ENCODE data around the gene CASP5.
"Not testable (repeated sequence)": the region's sequence is repeated elsewhere in the genome, so short reads cannot be mapped to it uniquely, and the experiment has no call there.

Gene CASP5

DNA sequence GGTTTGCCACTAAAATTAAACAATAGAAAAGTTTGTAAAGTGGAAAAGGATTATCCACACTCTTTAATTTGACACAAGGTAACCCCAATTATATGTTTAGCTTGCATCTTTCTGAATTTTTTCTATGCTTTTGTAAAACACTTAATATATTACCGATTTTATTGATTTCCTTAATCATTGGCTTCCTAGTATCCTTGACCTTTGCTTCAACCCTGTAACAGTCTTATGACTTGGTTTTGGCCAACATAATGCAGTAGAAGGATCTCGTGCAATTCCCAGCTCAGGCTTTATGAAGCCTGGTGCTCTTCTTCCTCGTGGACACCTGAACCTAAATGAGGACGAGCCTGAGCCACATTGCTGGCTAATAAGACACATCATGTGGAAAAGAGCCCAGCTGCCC is 31.0 kb downstream of the CASP5 start:
- H3K4me3 ChIP-seq (ENCODE audit: low read depth, low read length): no peak overlapping the region
- H3K27ac ChIP-seq: no peak overlapping the region
- TF ChIP-seq, protein P1, sequence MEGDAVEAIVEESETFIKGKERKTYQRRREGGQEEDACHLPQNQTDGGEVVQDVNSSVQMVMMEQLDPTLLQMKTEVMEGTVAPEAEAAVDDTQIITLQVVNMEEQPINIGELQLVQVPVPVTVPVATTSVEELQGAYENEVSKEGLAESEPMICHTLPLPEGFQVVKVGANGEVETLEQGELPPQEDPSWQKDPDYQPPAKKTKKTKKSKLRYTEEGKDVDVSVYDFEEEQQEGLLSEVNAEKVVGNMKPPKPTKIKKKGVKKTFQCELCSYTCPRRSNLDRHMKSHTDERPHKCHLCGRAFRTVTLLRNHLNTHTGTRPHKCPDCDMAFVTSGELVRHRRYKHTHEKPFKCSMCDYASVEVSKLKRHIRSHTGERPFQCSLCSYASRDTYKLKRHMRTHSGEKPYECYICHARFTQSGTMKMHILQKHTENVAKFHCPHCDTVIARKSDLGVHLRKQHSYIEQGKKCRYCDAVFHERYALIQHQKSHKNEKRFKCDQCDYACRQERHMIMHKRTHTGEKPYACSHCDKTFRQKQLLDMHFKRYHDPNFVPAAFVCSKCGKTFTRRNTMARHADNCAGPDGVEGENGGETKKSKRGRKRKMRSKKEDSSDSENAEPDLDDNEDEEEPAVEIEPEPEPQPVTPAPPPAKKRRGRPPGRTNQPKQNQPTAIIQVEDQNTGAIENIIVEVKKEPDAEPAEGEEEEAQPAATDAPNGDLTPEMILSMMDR (IDR thresholded peaks at IDR 0.05; ENCODE audit: low read depth, low read length, missing control alignments): no peak
- no peaks in the 10 kb centered on the region for H3K27me3 ChIP-seq (replicated peaks)
- DNase-seq: no peak
- in situ Hi-C loops (cut with HindIII; ENCODE audit: low pct_ligation_motif_present, low sequenced_read_pairs): no loop called here
- no peaks in the 10 kb centered on the region for H3K36me3 ChIP-seq (replicated peaks)

DNA sequence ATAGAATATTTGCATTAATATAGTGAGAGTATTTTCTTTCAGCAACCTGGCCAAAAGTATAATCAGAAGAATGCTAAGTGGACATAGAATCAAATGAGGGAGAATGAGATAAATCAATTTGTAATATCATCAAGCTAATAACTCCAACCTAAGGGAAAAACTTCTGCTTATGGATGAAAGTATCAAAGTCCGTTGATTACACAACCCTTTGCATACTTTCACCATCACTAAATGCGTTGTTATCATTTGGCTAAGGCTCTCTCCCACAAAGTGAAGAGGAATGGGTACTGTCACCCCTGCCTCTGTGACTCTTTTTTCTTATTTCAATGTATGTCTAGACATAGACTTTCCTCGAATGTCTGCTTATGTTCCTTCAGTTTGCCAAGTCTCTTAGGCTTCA is 38.2 kb downstream of the CASP5 start:
- TF ChIP-seq, protein P1 (IDR thresholded peaks at IDR 0.05; ENCODE audit: low read depth, low read length, missing control alignments): no peak
- in situ Hi-C loops (cut with HindIII; ENCODE audit: low pct_ligation_motif_present, low sequenced_read_pairs): no loop called here
- no peak for DNase-seq
- Histone ChIP-seq H3K27ac (no peak overlapping the region), H3K4me3 (ENCODE audit: low read depth, low read length) (no peak overlapping the region), H3K27me3 (replicated peaks) (no peaks in the 10 kb centered on the region), H3K36me3 (replicated peaks) (no peaks in the 10 kb centered on the region)

DNA sequence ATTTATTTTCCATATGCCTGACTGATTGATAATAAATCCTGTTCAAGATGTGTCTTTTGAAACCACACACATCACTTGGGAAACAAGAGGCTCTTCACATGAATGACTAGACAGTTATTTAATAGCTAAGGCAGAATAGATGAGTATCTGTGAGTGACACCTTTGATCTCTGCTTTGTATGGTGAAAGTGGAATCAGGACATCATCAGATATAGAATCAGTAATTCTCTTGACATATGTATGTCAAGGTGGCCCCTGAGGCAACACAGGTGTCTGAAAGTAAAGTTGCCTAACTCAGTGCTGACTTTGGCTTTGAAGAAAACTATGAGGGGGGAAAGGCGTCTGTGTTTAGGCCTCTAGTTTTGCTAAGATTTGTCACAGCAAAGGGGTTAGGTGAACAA is 43.1 kb downstream of the CASP5 start:
- Histone ChIP-seq H3K36me3 (replicated peaks) (no peaks in the 10 kb centered on the region), H3K27me3 (replicated peaks) (no peaks in the 10 kb centered on the region), H3K27ac (no peak overlapping the region), H3K4me3 (ENCODE audit: low read depth, low read length) (no peak overlapping the region)
- in situ Hi-C loops (cut with HindIII; ENCODE audit: low pct_ligation_motif_present, low sequenced_read_pairs): no loop called here
- no peak for DNase-seq
- TF ChIP-seq, protein P1 (IDR thresholded peaks at IDR 0.05; ENCODE audit: low read depth, low read length, missing control alignments): no peak

DNA sequence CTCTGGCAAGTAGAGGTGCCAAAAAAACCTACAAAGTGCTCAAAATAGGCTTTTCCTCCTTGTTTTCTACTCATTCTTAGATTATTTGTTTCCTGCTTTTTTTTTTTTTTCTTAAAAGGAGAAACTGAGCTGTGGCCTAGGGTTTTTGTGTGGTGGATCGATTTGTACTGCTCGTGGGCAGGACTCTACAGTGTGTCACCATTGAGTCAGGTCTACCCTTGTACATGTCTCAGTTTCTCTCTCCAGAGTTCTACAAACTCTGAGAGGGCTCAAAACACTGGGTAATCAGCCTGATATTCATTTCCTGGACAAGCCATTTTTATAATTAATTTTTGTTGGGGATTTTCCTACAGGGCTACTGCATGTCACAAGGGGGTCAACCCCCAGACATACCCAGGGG is 49.4 kb downstream of the CASP5 start:
- H3K36me3 ChIP-seq (replicated peaks): no peaks in the 10 kb centered on the region
- no peaks in the 10 kb centered on the region for H3K27me3 ChIP-seq (replicated peaks)
- in situ Hi-C loops (cut with HindIII; ENCODE audit: low pct_ligation_motif_present, low sequenced_read_pairs): no loop called here
- no peak overlapping the region for H3K4me3 ChIP-seq (ENCODE audit: low read depth, low read length)
- no peak for DNase-seq
- TF ChIP-seq, protein P1 (IDR thresholded peaks at IDR 0.05; ENCODE audit: low read depth, low read length, missing control alignments): no peak
- H3K27ac ChIP-seq: no peak overlapping the region

DNA sequence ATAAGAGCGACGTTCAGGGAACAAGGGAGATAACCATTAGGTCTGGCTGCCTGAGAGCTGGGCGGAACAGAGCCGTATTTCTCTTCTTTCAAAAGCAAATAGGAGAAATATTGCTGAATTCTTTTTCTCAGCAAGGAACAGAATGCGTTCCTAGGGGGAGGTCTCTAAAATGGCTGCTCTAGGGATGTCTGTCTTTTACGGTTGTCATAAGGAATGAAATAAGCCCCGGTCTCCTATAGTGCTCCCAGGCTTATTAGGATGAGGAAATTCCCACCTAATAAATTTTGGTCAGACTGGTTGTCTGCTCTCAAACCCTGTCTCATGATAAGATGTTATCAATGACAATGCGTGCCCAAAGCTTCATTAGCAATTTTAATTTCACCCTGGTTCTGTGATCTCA is 50.0 kb downstream of the CASP5 start:
- DNase-seq; H3K36me3 ChIP-seq (replicated peaks); H3K4me3 ChIP-seq (ENCODE audit: low read depth, low read length); H3K27ac ChIP-seq; H3K27me3 ChIP-seq (replicated peaks); in situ Hi-C loops (cut with HindIII; ENCODE audit: low pct_ligation_motif_present, low sequenced_read_pairs): not testable (repeated sequence)

DNA sequence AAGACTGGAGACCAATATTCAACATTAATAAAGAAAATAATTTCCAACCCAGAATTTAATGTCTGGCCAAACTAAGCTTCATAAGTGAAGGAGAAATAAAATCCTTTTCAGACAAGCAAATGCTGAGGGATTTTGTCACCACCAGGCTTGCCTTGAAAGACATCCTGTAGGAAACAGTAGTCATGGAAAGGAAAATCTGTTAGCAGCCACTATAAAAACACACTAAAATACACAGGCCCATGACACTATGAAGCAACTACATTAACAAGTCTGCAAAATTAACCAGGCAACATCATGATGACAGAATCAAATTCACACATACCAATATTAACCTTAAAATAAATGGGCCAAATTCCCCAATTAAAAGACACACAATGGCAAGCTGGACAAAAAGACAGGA is 52.2 kb downstream of the CASP5 start:
- TF ChIP-seq, protein P1 (IDR thresholded peaks at IDR 0.05; ENCODE audit: low read depth, low read length, missing control alignments): no peak
- Histone ChIP-seq H3K27ac (no peak overlapping the region), H3K36me3 (replicated peaks) (no peaks in the 10 kb centered on the region), H3K4me3 (ENCODE audit: low read depth, low read length) (no peak overlapping the region), H3K27me3 (replicated peaks) (no peaks in the 10 kb centered on the region)
- no peak for DNase-seq
- in situ Hi-C loops (cut with HindIII; ENCODE audit: low pct_ligation_motif_present, low sequenced_read_pairs): no loop called here
